DMS 273 (cell line): ENCODE results near the gene ZNF593OS.

Experiments used
- DNase-seq: peaks from one replicate; lab custom pipeline; 2025; ENCODE audit not compliant: unreplicated experiment; lab: John Stamatoyannopoulos, UW

ZNF593OS gene

GRCh38 chr1:26171084-26172072 is at the start of gene ZNF593OS:
Gene ZNF593OS, minus strand, starts transcription at chr1:26171832. Its CDS starts 171 bp downstream, at chr1:26171661.
- DNase-seq = peak; percentile 26

DNA sequence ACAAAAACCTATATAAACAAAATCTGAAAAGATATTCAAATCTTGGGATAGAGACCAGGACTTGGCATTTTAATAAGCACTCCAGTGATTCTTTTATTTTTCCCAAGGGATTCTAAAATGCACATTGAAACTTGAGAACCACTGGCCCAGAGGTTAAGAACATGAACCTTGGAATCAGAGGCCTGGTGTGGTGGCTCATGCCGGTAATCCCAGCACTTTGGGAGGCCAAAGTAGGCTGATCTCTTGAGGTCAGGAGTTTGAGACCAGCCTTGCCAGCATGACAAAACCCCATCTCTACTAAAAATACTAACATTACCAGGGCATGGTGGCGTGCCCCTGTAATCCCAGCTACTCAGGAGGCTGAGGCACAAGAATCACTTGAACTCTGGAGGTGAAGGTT is 49.5 kb upstream of the ZNF593OS start:
- peak; percentile 37 for DNase-seq

- DNase-seq = peak; percentile 89
Measured at GRCh38 chr1:26220199-26220912, 48.7 kb upstream of the ZNF593OS start.

- peak; percentile 31 for DNase-seq
Measured at GRCh38 chr1:26218906-26219494, 47.4 kb upstream of the ZNF593OS start.

DNA sequence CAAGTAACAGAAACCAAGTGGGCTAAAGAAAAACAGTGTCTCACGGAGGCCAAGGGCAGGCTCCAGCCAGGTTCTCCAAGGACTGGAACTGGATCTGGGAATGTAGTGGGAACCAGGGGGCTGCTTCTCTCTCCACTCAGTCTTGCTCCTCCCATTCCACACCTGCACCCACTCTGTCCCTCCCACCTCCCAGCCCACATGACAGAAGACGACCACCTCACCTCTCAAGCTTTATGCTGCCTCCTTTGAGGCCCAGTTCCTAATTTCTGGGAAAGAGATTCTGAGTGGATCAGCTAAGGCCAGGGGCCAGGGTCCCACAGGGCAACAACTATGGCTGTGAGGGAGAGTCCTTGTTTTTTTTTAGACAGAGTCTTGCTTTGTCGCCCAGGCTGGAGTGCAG is 43.6 kb upstream of the ZNF593OS start:
- no peak for DNase-seq

DNA sequence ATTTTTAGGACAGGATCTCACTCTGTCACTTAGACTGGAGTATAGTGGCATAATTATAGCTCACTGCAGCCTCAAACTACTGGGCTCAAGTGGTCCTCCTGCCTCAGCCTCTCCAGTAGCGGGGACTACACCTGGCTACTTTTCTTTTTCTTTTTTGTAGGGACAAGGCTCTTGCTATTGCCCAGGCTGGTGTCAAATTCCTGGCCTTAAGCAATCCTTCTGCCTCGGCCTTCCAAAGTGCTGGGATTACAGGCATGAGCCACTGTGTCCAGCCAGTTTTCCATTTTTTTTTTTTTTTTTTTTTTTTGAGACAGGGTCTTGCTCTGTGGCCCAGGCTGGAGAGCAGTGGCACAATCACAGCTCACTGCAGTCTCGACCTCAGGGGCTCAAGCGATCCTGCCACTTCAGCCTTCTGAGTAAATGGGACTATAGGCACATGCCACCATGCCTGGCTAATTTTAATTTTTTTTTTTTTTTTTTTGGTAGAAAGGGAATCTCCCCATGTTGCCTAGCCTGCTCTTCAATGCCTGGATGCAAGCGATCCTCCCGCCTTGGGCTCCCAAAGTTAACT is 41.8 kb upstream of the ZNF593OS start:
- no peak for DNase-seq

DNA sequence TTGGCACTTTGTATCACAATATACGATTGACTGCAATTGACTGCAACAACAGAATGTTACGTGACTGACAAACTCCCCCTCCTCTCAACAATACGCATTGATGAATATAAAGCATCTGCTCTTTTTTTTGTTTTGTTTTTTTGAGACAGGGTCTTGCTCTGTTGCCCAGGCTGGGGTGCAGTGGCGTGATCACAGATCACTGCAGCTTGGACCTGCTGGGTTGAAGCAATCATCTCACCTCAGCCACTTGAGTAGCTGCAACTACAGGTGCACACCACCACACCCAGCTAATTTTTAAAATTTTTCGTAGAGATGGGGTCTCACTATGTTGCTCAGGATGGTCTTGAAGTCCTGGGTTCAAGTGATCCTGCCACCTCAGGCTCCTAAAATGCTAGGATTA is 41.1 kb upstream of the ZNF593OS start:
- no peak for DNase-seq

- peak; percentile 51 for DNase-seq
Measured at GRCh38 chr1:26210147-26210870, 38.7 kb upstream of the ZNF593OS start.

DNA sequence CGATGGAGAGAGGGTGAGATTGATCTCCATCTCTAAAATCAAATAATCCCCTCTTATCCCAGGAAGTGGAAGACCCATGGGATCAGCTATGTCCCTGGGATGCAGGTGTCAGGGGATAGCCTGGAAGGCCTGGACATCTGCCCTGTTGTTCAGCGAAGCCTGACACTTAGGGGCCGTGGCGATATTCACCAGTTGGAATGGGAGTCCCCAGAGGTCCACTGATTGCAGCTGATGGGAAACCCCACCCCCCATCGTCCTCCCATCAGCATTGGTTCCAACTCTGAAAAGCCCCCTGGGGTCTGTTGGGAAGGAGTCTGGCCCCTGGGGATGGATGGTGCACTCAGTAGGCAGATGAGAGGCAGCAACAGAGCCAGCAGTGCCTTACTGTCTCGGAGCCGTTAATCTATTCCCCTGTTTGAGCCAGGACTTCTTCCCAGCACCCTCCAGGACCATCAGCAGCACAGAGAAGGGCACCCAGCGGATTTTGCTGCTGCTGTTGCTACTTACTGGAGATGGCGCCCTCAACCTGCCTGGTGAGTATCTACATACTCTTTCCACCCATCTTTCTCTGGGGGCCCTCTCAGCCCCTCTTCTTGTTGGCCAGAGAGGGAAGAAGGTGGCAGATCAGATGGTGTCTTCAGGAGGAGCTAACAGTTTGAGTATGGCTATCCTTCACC is 32.1 kb upstream of the ZNF593OS start:
- DNase-seq = no peak

GRCh38 chr1:26200413-26200812 is 28.8 kb upstream of the ZNF593OS start:
- no peak for DNase-seq

GRCh38 chr1:26197813-26198212 is 26.2 kb upstream of the ZNF593OS start:
- no peak for DNase-seq

DNA sequence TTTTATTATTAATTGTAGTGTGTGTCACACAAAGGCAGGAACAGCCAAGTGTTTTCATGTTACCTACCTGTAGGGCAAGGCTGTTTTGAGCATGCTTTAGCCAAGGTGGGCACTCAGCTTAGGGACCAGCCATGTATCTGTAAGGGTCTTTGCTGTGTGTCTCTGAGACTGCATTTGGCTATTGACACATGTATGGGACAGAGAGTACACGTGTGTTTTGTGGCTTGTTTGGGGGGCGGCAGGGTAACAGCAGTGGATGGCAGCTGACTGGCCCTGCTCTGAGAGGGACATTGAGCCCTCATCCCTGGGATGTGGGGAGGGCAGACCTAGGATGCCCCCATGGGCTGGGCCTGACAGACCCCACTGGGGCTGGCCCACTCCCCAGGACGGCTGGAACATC is 25.7 kb upstream of the ZNF593OS start:
- DNase-seq = no peak

DNA sequence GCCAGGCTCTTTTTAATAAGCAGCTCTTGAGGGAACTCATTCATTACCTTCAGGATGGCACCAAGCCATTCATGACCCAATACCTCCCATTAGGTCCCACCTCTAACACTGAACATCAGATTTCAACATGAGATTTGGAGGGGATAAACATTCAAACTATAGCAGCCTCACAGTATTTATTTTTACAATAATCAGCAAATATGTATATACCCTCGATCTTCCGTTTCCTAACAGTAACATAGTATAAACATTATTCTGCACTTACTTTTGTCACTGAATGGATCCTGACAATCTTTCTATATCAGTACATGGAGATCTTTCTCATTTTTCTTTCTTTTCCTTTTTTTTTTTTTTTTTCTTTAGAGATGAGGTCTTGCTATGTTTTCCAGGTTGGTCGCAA is 24.2 kb upstream of the ZNF593OS start:
- no peak for DNase-seq

DNA sequence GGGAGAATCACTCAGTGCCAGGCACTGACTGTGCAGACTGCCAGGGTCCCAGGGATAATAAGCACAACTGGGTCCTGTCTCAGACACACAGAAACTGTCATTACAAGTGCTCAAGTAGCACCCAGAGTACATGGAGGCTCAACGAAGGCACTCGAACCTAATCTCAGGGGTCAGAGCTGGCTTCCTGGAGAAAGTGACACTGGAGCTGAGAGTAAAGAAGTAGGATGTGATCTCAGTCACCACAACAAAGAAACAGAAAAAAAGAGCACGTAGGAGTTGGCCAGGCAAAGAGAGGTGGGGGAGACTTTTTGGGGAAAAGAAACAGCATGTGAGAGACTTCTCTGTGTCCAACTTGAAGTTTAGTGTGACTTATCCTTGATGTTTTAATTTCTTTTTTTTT is 20.1 kb upstream of the ZNF593OS start:
- DNase-seq = no peak

GRCh38 chr1:26190373-26190987 is 18.8 kb upstream of the ZNF593OS start, which contains the start of gene CATSPER4:
Gene CATSPER4, plus strand, starts transcription at chr1:26190602. Its CDS starts 26 bp downstream, at chr1:26190628.
- peak; percentile 73 for DNase-seq

DNA sequence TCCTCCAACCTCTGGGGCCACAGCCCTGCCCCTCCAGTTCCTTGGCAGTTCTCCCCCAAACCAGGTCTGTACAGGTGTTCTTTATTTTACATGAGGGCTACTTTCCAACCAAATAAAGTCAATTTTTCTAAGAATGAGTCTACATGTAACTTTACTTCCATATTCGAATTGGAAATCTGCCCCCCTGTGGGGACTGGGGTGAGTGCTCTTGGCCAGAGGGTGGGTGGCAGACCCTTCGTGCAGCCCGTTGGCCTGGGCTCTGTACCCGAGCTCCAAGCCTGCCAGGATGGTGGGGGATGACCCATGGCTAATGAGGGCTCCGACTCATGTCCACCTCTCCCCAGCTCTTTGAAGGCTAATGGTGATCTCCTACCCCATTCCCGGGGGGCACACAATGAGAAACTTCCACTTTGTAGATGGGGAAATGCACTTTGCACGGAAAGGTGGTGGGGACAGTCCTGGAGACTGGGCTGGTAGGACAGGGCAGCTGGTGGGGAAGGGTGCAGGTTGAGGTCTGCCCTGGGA is 18.2 kb upstream of the ZNF593OS start:
- peak; percentile 26 for DNase-seq

- DNase-seq = no peak
Measured at GRCh38 chr1:26189331-26189730, 17.7 kb upstream of the ZNF593OS start.

- no peak for DNase-seq
Measured at GRCh38 chr1:26188477-26188876, 16.8 kb upstream of the ZNF593OS start.

DNA sequence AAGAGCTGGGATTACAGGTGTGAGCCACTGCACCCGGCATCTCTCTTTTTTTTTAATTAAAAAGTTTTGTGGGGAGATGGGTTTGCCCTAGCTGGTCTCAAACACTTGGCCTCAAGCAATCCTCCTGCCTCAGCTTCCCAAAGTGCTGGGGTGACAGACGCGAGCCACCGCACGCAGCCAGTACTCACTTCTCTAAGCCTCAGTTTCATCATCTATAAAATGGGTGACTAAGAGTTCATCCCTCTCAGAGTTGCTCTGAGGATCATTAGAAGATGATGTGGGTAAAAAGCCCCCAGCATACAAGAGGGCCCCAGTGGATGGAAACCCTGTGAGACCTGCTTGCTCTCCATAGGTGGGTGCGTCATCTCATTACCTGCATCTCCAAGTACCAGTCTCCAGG is 16.2 kb upstream of the ZNF593OS start:
- DNase-seq = no peak
